Myocyte (in vitro differentiated cells): Measurements from ENCODE around the gene ANKS1B. TPM values are rescaled to one million over a fixed set of nuclear protein-coding genes. Genes with fewer than 3 reads are reported as not detected.

Source experiments
- DNase-seq: peaks from one replicate; pipeline ENCODE4 v3.0.0-alpha.2; 2012; ENCODE audit warnings: low read depth
- total RNA-seq: library from RNA; depleted of rRNA; stranded (reverse); fragments of >200 nt; gene quantifications from 2 replicates; pipeline ENCODE4 v1.2.3, GENCODE V29; 2014

Gene ANKS1B
- total RNA-seq, 1 donor from 2014 or later = 1.5 TPM

DNA sequence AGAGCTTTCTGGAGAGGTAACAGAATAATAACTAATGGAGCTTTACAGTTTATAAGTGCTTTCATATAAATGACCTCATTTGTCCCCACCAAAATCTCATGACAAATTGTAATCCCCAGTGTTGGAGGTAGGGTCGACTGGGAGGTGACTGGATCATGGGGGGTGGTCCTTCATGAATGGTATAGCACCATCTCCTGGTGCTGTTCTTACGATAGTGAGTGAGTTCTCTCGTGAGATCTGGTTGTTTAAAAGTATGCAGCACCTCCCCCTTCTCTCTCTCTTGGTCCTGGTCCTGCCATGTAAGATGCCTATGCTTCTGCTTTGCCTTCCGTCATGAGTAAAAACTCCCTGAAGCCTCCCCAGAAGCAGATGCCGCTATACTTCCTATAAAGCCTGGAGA is 760.5 kb downstream of the ANKS1B start:
- no peak for DNase-seq

DNA sequence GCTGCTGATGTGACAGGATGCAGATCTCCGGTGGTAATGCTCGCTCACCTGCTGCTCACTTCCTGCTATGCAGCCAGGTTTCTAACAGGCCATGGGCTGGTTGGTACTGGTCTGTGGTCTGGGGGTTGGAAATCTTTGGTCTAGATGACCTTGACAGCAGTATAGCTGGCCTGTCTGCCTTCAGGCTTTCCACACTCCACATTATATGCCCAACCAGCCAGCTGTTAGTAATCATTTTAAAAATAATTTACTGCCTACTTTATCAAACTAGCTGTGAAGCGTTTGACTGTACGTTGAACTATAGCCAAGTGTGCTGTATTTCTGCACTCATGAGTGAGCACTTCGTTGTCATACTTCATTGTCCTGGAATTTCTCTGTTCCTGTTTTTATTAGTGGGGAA is 761.2 kb downstream of the ANKS1B start:
- DNase-seq = no peak

DNA sequence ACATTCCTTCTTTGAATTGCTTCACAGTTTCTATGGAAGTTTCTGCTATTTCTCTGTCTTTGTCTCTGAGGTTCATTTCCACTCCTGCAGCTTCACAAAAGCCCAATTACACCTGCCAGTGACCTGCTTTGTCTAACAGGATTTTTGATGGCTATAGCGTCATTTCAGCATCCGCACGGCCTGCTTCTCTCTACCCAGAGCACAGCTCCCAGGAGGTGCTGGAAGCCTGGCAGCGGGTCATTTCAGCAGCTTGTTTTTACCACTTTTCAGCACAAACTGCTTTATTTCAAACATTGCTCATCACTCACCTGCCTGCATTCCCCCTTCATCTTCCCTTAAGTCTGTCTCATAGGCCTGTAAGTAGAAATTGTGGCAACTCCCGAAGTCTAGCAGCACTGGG is 771.7 kb downstream of the ANKS1B start:
- no peak for DNase-seq

DNA sequence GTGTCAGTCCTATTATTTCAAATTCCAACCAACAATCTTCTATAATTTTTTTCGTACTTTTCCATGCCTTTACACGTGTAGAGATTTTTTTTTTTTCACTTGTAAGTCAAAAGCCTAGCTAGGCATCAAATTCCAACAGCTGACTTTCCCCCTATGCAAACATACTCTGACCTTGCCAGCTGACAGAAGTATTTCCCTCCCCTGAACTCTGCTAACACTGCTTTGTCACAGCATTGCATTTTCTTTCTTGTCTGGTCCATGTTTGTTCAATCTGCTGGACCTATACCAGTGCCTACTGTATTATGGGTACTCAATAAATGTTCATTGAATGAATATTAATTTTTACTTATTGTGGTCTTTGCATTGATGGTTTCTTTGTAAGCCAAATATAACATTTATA is 772.5 kb downstream of the ANKS1B start:
- no peak for DNase-seq

GRCh38 chr12:99205111-99205510 is 779.6 kb downstream of the ANKS1B start:
- no peak for DNase-seq

DNA sequence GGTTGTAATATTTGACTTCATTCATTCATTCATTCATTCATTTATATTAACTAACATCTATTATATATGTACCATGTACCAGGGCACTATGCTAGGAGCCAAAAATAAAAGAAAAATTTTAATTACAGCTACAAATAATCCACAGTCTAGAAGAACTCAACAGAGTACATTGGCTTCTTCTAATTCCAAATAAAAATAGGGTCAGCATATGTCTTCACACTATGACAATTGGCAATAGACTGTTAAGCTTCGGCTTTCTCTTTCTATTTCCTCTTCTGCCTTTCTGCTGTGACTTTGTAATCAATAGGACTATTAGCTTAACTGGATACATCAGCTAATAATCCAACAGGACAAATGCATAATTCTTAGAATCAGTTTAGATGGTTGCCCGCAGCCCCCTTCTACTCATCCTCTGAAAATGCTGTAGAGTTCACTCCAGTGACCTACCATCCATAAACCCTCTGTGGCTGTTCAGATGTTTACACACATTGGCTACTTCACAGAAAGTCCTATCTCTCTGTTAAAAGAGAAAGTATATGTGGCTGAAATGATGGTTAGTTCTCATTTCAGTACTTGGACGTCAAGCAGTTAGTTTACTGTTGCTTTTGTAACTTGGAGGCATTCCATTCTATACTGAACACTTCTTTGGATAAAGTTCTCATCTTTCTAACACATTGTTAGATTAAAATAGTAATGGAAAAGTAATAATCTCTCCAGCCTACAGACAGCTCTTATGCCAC is 782.7 kb downstream of the ANKS1B start:
- DNase-seq = no peak

DNA sequence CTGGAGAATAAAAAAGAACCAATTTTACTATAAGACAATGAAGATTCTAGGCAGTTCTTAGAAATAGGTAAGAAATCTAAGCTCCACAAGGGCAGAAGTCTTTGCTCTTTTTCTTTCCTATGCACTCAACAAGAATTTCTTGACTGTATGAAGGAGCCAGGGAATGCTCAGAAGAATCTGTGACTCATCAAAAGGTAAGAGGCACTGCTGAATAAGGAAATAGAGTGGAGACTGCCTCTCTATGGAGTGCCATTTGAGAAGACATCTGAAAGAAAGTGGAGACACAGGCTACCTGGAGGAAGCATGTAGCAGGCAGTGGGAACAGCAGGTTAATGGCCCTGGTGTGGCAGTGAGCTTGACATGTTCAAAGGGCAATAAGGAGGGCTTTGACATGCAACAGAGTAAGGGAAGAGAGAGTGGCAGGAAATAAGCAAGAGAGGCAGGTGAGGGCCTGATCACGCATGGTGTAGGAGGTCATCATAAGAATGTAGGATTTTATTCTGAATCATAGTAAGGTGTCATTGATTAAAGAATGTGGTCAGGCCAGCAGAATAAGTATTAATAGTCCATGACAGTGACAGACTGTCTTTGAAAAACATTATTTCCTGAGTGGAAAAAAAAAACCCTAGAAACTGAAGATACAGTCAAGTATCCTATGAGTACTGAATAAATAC is 783.9 kb downstream of the ANKS1B start:
- DNase-seq = no peak

- no peak for DNase-seq
Observed at GRCh38 chr12:99195474-99195873, 789.3 kb downstream of the ANKS1B start.

DNA sequence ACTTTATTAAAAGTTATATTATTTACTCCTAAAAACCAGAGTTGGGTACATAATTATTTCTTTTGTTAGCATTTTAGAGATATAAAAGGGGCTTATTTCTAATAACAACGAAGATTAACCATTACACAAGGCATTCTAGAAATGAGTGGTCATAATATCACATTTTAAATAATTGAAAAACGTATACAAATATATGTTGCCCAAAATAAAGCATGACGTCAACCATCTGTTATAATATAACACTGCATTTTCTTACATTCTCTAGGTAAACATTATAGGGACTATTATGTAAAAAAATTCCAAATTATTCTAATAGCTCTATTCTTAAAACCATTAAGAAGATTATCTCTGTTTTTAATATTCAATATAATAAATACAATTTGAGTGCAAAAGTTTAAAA is 792.2 kb downstream of the ANKS1B start:
- DNase-seq = no peak

DNA sequence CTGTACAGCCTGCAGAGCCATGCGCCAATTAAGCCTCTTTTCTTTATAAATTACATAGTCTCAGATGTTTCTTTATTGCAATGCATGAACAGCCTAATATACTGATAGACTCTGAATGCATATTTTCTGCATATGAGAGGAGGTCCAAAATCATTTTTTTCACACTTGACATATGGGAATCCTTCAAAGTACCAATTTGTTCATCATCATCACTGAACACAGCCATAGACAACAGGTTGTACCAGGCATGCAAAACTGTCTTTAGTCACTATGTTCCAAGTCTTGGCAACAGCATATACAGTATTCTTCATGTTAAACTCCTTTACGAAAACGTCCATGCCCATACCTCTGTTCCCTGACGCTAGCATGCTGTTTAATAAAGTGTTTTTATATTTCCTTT is 807.9 kb downstream of the ANKS1B start:
- no peak for DNase-seq

- no peak for DNase-seq
Observed at GRCh38 chr12:99170461-99170860, 814.3 kb downstream of the ANKS1B start.

DNA sequence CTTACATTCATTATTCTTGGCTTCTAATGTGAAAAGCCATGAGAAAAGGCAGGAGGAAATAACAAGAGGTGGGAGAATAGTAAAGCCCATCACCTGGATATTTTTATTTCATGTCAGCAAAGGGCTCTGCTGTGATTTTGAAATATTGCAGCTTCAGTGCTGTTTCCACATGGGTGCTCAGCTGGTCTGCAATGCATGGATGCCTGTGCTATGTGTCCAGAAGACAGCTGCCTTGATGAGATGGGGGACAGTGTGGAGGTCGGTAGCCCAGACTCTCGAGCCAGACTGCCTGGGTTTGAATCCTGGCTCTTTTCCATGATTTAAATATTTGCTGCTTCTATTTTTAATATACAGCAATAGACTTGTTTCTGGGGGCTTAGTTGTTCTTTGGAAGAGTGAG is 814.7 kb downstream of the ANKS1B start:
- DNase-seq = no peak

- DNase-seq = peak; percentile 57
Observed at GRCh38 chr12:99157946-99158345, 826.8 kb downstream of the ANKS1B start.

GRCh38 chr12:99154983-99155336 is 829.8 kb downstream of the ANKS1B start:
- DNase-seq = no peak

GRCh38 chr12:99154216-99154982 is 830.3 kb downstream of the ANKS1B start:
- DNase-seq = no peak

DNA sequence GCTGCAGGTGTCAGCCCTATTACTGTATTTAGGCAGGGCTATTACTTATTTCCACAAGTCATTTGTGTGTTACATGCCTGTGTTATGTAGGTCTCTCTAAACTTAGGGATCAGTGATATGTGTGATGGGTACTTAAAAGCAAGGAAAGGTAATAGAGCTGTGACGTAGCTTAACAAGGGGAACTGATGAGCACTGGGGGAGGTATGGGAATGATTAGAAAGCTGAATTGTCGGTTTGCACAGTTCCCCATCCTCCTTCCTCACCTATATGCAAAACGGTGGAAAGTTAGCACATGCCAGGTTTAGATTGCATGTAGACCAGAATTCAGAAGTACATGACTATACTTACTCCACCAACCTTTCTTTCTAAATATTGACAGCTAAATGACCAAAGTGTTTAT is 831.4 kb downstream of the ANKS1B start:
- DNase-seq = no peak

DNA sequence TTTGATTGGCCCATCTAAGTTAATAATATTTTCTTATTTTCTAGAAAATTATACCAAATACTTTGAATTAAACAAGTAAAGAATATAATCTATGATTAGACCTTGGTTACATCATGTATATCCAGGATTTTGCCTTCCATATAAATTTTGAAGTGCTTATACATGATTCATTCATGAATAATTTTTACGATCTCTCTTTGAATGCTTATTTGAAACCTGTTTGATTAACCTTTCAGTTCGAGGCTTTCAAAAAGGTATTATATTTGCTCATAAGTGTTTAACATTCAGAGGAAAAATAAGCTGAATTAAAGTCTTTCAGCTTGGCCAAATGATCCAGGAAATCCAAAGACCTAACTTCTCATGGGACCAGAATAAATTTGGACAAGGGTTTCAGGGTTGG is 832.4 kb downstream of the ANKS1B start:
- DNase-seq = no peak

DNA sequence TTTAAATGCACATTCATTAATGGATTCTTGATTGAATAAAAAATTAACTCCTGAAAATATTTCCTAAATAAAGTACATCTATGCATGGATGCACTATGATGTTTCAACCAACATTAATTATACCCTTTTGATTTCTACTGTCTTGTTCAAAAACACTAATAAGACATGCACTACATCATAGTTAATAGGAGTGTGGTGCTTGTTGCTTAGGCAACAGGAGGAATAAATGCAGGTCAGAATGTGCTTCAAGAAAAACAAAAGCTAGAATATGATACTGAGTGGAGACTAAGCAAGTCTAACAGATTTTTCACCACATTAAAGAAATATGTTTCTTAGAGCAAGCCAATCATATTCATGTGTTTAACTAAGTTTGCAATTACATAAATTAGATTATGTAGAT is 833.0 kb downstream of the ANKS1B start:
- DNase-seq = no peak

DNA sequence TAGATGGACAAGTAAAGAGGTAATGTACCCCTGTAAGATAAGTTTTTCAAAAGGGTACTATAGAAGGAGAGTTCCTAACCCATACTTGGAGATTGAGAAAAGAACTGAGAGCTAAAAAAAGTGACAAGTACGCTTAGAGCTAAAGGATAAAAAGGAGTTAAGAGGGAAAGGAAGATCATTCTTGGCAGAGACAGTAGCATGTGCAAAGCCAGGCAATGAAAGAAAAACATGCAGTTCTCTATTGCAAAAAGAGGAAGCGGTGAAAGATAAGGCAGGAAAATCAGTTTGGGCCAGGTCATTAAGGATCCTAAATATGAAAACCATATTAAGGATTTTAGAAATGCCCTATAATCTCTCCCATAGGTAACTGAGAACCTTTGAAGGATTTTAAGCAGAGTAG is 837.6 kb downstream of the ANKS1B start:
- no peak for DNase-seq

GRCh38 chr12:99146730-99147129 is 838.0 kb downstream of the ANKS1B start:
- no peak for DNase-seq

DNA sequence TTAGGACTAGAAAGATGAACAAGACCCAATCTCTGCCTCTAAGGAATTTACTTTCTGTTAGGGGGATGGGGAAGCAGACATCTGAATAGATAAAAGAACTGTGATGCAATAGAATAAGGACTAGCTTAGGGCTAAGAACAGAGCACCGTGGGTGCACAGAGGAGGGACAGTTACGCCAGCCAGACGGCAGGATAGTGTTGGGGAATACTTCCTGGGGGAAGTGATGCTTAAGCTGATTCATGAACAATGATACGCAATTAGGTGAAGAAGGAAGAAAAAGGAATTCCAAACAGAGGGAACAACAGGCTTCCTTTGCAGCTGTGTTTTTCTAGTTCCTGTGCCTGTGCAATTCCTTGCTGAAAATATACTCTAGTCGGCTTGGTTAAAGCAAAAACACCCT is 838.6 kb downstream of the ANKS1B start:
- no peak for DNase-seq

DNA sequence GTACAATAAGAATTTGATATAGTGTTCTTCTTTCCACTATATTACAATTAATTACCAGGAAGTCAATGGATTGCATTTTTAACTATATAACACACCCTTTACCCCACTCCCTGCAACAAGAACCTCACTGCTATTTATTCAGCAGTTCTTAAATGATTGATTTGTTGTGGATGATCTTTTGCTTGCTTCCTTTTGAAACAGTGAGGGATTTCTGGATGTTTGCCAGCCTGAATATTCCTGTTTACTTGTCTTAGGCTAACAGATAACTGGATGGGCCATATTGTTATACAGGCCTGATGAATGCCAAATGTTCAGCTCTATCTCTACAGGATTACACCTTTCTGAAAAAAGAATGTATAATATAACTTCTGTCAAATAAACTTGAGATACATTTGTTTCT is 842.1 kb downstream of the ANKS1B start:
- no peak for DNase-seq
